Stimulated activated CD8-positive, alpha-beta memory T cell treated with anti-CD3 and anti-CD28 coated beads, Interleukin-2, amount 100 ng/mL, for 48 hours (primary cell): ENCODE data around the gene ZNF138.

Experiments used
- DNase-seq, 2 donors: peaks; one replicate each; pipeline ENCODE4 v3.0.0-alpha.2; 2020; ENCODE audit warnings: low read depth in 2 of 2

ZNF138 gene

DNA sequence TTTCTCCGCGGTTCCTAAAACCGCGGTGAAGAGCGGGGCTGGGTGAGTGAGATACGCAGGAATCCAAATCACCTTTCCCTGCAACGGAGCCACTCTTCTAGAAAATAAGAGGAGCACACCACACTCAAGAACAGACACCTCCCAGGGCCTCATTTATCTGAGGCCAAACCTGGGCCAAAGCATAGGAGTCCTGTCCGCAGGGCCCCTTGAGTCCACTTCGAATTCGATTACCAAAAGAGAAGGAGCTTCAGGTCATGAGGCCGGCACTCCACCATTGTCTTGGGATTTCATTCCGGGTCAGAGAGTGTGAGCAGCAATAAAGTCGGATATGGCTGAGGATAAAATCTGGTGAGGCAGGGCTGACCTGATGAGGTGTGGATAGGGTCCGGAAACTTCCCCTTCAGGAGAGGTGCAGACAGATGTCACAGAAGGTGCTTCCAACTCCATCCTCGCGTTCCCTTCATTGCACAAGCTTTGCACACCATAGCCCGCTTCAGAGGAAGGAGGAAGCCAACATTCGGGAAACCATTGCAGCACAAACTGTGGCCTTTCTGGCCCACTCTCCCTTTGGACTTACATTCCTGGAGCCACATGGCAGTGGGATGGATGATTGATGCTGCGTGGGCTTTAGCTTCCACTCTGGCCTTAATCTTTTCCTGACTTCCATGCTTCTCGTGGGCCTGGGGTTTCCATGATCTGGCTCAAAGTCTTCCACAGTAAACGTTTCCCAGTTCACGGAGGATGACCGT lies 81.6 kb downstream of the ZNF138 start:
- no peak for DNase-seq

- peak; percentile 49 to 62 for DNase-seq
Measured at GRCh38 chr7:64876792-64877713, 82.8 kb downstream of the ZNF138 start.

GRCh38 chr7:64877714-64878610 lies 83.7 kb downstream of the ZNF138 start:
- no peak for DNase-seq

- no peak for DNase-seq
Measured at GRCh38 chr7:64878684-64879083, 84.5 kb downstream of the ZNF138 start.

GRCh38 chr7:64879086-64879730 lies 85.0 kb downstream of the ZNF138 start:
- DNase-seq: no peak

DNA sequence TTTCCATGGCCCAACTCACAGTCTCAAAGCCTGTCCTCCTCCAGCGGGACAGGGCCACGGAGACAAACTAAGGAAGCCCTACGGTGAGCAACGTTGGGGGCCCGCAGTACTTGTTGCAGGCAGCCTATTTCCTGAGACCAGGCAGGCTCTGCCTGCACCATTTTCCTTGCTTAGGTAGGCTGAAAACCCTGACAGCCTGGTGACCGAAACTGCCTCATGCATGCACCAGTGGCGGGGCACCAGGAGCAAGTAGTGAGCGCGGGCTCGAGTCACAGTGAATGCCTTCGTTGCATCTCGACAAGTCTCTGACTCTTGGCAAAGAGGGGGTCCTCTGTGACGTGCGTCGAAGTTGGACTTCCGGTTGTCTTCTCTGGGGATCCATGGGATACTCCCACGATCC lies 85.6 kb downstream of the ZNF138 start:
- no peak for DNase-seq

DNA sequence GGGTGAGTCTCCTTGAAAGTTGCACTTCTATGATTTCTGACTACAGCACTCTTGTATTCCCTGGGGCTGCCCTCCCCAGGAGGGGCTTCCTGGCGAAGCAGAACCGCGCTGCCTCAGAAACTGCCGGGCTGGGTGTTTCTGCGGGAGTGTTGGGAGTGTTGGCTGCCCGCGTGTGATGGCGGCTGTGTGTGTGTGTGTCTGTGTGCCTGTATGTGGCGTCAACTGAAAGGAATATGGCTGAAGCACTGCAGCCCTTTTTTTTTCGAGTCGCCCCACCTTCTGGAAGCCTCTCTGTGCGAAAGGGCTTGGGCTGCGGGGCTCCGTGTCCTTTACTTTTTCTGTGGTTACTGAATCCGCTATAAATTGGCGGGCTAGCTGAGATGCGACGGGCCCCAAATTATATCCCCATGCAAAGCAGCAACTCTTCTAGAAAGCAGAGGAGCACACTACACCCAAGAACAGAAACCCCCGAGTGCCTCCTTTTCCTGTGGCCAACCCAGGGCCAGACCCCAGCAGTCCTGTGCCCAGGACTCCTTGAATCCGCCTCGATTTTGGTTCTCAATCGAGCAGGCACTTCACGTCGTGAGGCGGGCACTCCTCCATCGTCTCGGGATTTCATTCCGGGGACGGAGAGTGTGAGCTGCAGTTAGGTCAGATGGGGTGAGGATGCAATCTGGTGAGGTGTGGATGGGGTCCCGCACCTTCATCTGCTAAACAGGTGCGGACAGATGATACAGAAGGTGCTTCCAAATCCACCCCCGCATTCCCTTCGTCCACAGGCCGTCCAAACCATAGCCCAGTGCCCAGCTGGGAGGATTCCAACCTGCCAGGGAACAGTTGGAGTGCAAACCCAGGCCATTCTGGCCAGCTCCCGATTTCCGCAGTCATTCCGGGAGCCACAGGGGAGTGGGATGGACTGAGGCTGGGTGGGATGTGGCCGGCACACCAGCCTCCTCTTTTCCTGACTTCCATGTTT lies 86.4 kb downstream of the ZNF138 start:
- DNase-seq: no peak

DNA sequence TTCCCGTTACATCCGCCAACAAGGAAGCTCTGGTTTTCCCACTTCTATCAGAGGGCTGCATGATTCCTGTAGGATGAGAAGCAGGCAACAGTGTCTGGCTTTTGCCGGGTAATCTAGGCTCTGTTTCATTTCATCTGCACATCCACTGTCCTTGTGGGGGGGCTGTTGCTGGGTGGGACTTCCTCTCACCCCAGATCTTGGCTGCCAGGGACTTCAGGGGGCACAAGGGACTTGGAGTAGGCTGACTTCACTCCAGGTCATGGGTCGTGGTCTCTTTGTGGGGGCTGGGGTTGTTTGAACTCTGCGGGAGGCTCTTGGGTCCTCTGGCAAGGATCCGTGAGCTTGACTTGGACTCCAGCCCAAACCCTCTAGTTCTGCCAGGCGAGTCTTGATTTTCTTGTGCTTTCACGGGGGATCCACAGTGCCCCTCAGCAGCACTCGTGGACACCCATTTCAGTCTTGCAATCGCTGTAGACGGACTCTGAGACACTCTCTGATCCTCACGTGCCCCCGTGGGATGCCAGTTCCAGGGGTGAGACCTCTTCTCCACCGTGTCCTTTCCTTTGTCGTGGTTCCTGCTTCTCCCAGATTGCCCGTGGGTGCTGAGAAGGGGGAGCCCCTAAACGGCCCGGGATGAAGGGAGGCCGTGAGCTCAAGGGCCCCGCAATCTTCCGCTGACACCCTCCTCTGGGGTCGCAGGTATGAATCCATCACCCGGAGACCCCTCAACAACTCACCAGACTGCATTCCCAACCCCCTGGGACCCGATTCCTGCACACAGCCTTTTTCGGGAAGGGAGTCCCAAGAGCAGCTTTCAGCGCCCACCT lies 87.4 kb downstream of the ZNF138 start:
- DNase-seq: no peak

DNA sequence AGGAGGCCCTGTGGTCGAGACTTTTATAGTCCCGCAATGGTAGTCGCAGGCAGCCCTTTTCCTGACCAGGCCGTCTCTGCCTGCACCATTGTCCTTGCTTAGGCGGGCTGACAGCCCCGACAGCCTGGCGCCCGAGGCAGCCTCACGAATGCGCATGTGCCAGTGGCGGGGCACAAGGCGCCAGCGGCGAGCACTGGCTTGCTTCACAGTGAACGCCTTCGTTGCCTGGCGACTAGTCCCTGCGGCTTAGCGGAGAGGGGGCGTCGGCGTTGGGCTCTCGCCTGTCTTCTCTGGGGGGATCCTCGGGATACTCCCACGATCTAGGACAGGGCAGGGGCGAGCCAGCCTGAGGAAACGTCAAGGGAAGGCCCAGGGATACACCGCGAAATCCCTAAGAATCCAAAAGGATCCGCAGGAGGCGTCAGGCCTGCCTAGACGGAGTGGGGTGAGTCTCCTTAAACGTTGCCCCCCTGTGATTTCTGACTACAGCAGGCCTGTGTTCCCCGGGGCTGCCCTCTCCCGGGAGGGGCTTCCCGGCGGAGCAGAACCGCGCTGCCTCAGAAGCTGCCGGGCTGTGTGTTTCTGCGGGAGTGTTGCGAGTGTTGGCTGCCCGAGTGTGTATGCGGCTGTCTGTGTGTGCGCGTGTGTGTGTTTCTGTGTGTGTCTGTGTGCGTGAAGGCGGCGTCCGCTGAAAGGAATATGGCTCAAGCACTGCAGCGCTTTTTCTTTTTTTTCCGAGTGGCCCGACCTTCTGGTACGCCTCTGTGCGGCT lies 88.3 kb downstream of the ZNF138 start:
- DNase-seq: peak in 1 of 2 donors; percentile 26
